Fibroblast of skin of left quadriceps (primary cell): ENCODE results near the gene OLFM1.

ENCODE experiments used
- DNase-seq, 2 experiments: peaks; one replicate each; pipeline ENCODE4 v3.0.0-alpha.2; 2013; ENCODE audit warnings: low read depth in 2 of 2

The OLFM1 gene

GRCh38 chr9:135087489-135087792, at the start of gene OLFM1:
Gene OLFM1 (plus strand): TSS chr9:135087668. CDS start chr9:135087990, 322 bp downstream.
- peak in 1 of 2 experiments; percentile 5 for DNase-seq

- DNase-seq, result no peak
Measured at GRCh38 chr9:135038331-135038730, 49.1 kb upstream of the OLFM1 start.

- no peak for DNase-seq
Measured at GRCh38 chr9:135038826-135039225, 48.6 kb upstream of the OLFM1 start.

- DNase-seq, result no peak
Measured at GRCh38 chr9:135039266-135039870, 48.1 kb upstream of the OLFM1 start.

GRCh38 chr9:135039916-135040645, 47.4 kb upstream of the OLFM1 start:
- DNase-seq, result no peak

GRCh38 chr9:135040892-135041291, 46.6 kb upstream of the OLFM1 start:
- no peak for DNase-seq

GRCh38 chr9:135043345-135043744, 44.1 kb upstream of the OLFM1 start:
- no peak for DNase-seq

GRCh38 chr9:135045264-135045927, 42.1 kb upstream of the OLFM1 start:
- DNase-seq, result no peak

GRCh38 chr9:135045928-135046738, 41.3 kb upstream of the OLFM1 start:
- no peak for DNase-seq

GRCh38 chr9:135046739-135047350, 40.6 kb upstream of the OLFM1 start:
- no peak for DNase-seq

- DNase-seq, result no peak
Measured at GRCh38 chr9:135047521-135047920, 39.9 kb upstream of the OLFM1 start.

GRCh38 chr9:135048046-135048757, 39.3 kb upstream of the OLFM1 start:
- no peak for DNase-seq

GRCh38 chr9:135048758-135049444, 38.6 kb upstream of the OLFM1 start:
- DNase-seq, result no peak

GRCh38 chr9:135049460-135049859, 38.0 kb upstream of the OLFM1 start:
- no peak for DNase-seq

- no peak for DNase-seq
Measured at GRCh38 chr9:135050072-135050990, 37.1 kb upstream of the OLFM1 start.

- DNase-seq, result no peak
Measured at GRCh38 chr9:135051316-135052038, 36.0 kb upstream of the OLFM1 start.

- no peak for DNase-seq
Measured at GRCh38 chr9:135053133-135053532, 34.3 kb upstream of the OLFM1 start.

GRCh38 chr9:135055181-135055580, 32.3 kb upstream of the OLFM1 start:
- DNase-seq, result no peak

- no peak for DNase-seq
Measured at GRCh38 chr9:135056541-135056940, 30.9 kb upstream of the OLFM1 start.
